A673 (cell line): ENCODE results near the gene KLC3. TPM values are rescaled to one million over a fixed set of nuclear protein-coding genes. Genes with fewer than 3 reads are reported as not detected.
"Not testable (repeated sequence)": the region's sequence is repeated elsewhere in the genome, so short reads cannot be mapped to it uniquely, and the experiment has no call there.

Source experiments
- BruUV-seq: library from RNA; stranded (reverse); fragments of 400-500 nt; replicated peaks from 2 replicates; lab custom pipeline; 2021; lab: Mats Ljungman, UMichigan
- CTCF ChIA-PET: fragments of 300-600 bp; sonication (Branson Sonifier 250); formaldehyde crosslinking; loops from one replicate; lab custom pipeline; 2022; ENCODE audit warnings: antibody characterized with exemption; lab: Charles Lee
- POLR2A ChIA-PET: fragments of 300-600 bp; sonication (Branson Sonifier 250); formaldehyde crosslinking; loops from one replicate; lab custom pipeline; 2022; ENCODE audit warnings: antibody characterized with exemption; ENCODE audit not compliant: low non-redundant PET; lab: Charles Lee
- DNase-seq: peaks from one replicate; pipeline ENCODE4 v3.0.0-alpha.2; 2015; ENCODE audit warnings: low spot score
- H3K27ac ChIP-seq: fragments of 200-600 bp; sonication (generic); 2 replicates; pipeline ENCODE4 v1.5.1; 2016; ENCODE audit warnings: mixed run types, low read depth, mild to moderate bottlenecking, mixed read lengths, antibody characterized with exemption, low read length; ENCODE audit not compliant: poor library complexity, severe bottlenecking
- H3K27me3 ChIP-seq: fragments of 200-600 bp; sonication (generic); replicated peaks from 2 replicates; pipeline ENCODE4 v1.6.1; 2017; ENCODE audit warnings: mixed run types, low read depth, mild to moderate bottlenecking, mixed read lengths, antibody characterized with exemption, low read length; ENCODE audit not compliant: insufficient read depth, poor library complexity
- H3K36me3 ChIP-seq: fragments of 200-600 bp; sonication (generic); 2 replicates; pipeline ENCODE4 v1.6.1; 2016; ENCODE audit warnings: mixed run types, mild to moderate bottlenecking, mixed read lengths, antibody characterized with exemption, low read length; ENCODE audit not compliant: insufficient read depth, poor library complexity, severe bottlenecking
- H3K4me1 ChIP-seq: fragments of 200-600 bp; sonication (generic); 2 replicates; pipeline ENCODE4 v1.6.1; 2017; ENCODE audit warnings: mixed run types, mild to moderate bottlenecking, mixed read lengths, antibody characterized with exemption, low read length; ENCODE audit not compliant: insufficient read depth, poor library complexity, severe bottlenecking
- H3K4me3 ChIP-seq: fragments of 200-600 bp; sonication (generic); 2 replicates; pipeline ENCODE4 v1.5.1; 2016; ENCODE audit warnings: low read depth, mixed run types, mild to moderate bottlenecking, mixed read lengths, low read length; ENCODE audit not compliant: poor library complexity, severe bottlenecking
- H3K9me3 ChIP-seq: fragments of 200-600 bp; sonication (generic); 2 replicates; pipeline ENCODE4 v1.6.1; 2016; ENCODE audit warnings: mixed run types, low read depth, mild to moderate bottlenecking, mixed read lengths, antibody characterized with exemption, low read length; ENCODE audit not compliant: poor library complexity, severe bottlenecking
- EZH2 ChIP-seq: fragments of 200-600 bp; sonication (generic); IDR thresholded peaks from 2 replicates; pipeline ENCODE4 v1.6.1; 2017; ENCODE audit warnings: borderline replicate concordance, low read depth, mild to moderate bottlenecking, mixed read lengths, antibody characterized with exemption, low read length; ENCODE audit not compliant: poor library complexity, severe bottlenecking
- intact Hi-C: fragments of 100-400 bp; cut with micrococcal nuclease; formaldehyde crosslinking; loops from one replicate; pipeline ENCODE4 v1.10.0; 2022; ENCODE audit not compliant: unreplicated experiment
- total RNA-seq: library from RNA; stranded (reverse); gene quantifications from 2 replicates; pipeline ENCODE4 v1.2.3, GENCODE V29; 2021
- TF ChIP-seq, protein P1 (sequence below): fragments of 300-800, 200-600 bp; sonication (generic); conservative IDR thresholded peaks from 2 replicates; pipeline ENCODE4 v1.5.1; 2017; ENCODE audit warnings: low read depth, mild to moderate bottlenecking, antibody characterized with exemption, low read length, moderate library complexity, mixed read lengths

KLC3 gene
- total RNA-seq, 1 experiment from 2014 or later: 0.49 TPM

DNA sequence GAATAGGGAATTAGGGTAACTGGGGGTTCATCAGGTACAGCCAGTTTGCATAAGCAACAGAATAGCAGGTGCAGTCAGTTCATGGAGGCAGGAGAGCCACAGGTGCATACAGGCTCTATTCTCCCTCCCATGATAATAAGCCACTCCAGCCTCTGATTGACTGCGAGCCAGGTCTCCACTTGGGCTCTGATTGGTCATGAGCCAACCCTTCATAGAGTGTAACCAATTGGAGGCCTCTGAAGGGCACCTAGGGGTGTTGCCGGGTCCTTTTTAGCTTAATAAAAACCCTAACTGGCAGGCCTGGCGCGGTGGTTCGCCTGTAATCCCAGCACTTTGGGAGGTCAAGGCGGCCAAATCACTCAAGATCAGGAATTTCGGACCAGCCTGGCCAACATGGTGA lies 9.1 kb upstream of the KLC3 start:
- Histone ChIP-seq H3K4me1 (no peaks in the 10 kb centered on the region), H3K36me3 (no peaks in the 10 kb centered on the region), H3K4me3 (no peak overlapping the region), H3K27me3 (no peaks in the 10 kb centered on the region), H3K27ac (no peak overlapping the region), H3K9me3 (no peaks in the 10 kb centered on the region)
- ChIA-PET POLR2A (no interaction called here), CTCF (interaction anchor here (0.6 kb wide), 1 partner anchor 123 kb away, joined by 7 read pairs; no protein-coding TSS in a partner anchor)
- no peak for TF ChIP-seq EZH2
- no TSS peak for BruUV-seq
- no peak for DNase-seq
- intact Hi-C loops: no loop called here

- no peak for TF ChIP-seq EZH2
- TF ChIP-seq, protein P1, sequence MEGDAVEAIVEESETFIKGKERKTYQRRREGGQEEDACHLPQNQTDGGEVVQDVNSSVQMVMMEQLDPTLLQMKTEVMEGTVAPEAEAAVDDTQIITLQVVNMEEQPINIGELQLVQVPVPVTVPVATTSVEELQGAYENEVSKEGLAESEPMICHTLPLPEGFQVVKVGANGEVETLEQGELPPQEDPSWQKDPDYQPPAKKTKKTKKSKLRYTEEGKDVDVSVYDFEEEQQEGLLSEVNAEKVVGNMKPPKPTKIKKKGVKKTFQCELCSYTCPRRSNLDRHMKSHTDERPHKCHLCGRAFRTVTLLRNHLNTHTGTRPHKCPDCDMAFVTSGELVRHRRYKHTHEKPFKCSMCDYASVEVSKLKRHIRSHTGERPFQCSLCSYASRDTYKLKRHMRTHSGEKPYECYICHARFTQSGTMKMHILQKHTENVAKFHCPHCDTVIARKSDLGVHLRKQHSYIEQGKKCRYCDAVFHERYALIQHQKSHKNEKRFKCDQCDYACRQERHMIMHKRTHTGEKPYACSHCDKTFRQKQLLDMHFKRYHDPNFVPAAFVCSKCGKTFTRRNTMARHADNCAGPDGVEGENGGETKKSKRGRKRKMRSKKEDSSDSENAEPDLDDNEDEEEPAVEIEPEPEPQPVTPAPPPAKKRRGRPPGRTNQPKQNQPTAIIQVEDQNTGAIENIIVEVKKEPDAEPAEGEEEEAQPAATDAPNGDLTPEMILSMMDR: no peak
- intact Hi-C loops: no loop called here
- no peak overlapping the region for H3K27ac ChIP-seq
- ChIA-PET POLR2A (interaction anchor here (0.6 kb wide), 1 partner anchor 39 kb away, joined by 9 read pairs; no protein-coding TSS in a partner anchor), CTCF (interaction anchor here (0.7 kb wide), 1 partner anchor 344 kb away, joined by 18 read pairs; no protein-coding TSS in a partner anchor)
- no peaks in the 10 kb centered on the region for H3K9me3 ChIP-seq
- no peaks in the 10 kb centered on the region for H3K27me3 ChIP-seq
- no peak overlapping the region for H3K4me3 ChIP-seq
- no peaks in the 10 kb centered on the region for H3K4me1 ChIP-seq
- no TSS peak for BruUV-seq
- no peaks in the 10 kb centered on the region for H3K36me3 ChIP-seq
- DNase-seq: no peak
These were observed 6.8 kb upstream of the KLC3 start for GRCh38 chr19:45333609-45334303.

DNA sequence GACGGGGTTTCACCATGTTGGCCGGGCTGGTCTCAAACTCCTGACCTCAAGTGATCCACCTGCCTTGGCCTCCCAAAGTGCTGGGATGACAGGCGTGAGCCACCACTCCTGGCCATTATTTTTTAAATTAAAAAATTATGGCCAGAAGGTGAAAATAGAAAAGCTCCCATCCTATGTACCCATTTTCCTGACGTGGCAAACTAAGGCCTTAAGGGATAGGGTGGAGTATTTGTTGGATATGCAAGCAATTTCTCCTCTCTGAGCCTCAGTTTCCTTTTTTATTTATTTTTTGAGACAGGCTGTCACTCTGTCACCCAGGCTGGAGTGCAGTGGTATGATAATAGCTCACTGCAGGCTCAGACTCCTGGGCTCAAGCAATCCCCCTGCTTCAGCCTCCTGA lies 5.7 kb upstream of the KLC3 start:
- CTCF ChIA-PET, H3K27me3 ChIP-seq, H3K27ac ChIP-seq, POLR2A ChIA-PET, H3K4me3 ChIP-seq, H3K9me3 ChIP-seq, H3K4me1 ChIP-seq, DNase-seq, BruUV-seq, H3K36me3 ChIP-seq: not testable (repeated sequence)
- intact Hi-C loops: loop anchor here (5.0 kb wide), 1 partner anchor 318 kb away; no protein-coding TSS in a partner anchor

DNA sequence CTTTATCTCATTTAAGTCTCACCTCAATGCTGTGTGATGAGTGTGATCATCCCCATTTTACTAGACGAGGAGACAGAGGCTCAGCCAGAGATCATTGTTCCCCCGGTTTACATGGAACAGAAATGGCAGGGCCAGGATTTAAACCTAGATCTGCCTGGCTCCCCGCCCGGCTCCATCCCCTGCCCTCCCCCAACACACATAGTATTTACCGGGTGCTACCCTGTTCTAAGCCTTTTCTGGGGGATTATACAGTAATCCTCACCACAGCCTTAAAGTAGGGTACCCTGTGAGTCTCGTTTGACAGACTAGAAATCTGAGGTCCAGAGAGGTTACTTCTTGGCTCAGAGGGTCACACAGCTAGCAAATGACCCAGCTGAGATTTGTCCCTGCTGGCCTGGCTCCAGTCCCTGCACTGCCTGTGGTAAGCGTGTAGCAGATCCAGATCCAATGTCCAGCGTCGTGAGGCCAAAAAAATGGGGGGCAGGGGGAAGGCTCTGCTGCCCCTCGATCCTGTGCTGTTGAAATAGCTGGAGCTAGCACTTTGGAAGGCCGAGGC lies 3.8 kb upstream of the KLC3 start:
- H3K4me3 ChIP-seq: no peak overlapping the region
- POLR2A ChIA-PET: no interaction called here
- intact Hi-C loops: loop anchor here (5.0 kb wide), 1 partner anchor 319 kb away; no protein-coding TSS in a partner anchor
- no peak overlapping the region for H3K27ac ChIP-seq
- peaks cover 5% of the 10 kb centered on the region for H3K4me1 ChIP-seq
- TF ChIP-seq EZH2: no peak
- TF ChIP-seq, protein P1: no peak
- no peaks in the 10 kb centered on the region for H3K36me3 ChIP-seq
- CTCF ChIA-PET: interaction anchor here (0.6 kb wide), 1 partner anchor 29 kb away, joined by 10 read pairs; no protein-coding TSS in a partner anchor
- BruUV-seq: no TSS peak
- no peak for DNase-seq
- no peaks in the 10 kb centered on the region for H3K27me3 ChIP-seq
- H3K9me3 ChIP-seq: no peaks in the 10 kb centered on the region
